HG03575 (cell line): ENCODE results near the gene CTCF.
"Not testable (repeated sequence)": the region's sequence is repeated elsewhere in the genome, so short reads cannot be mapped to it uniquely, and the experiment has no call there.

Experiments
- ATAC-seq: cut with Tn5 transposase; IDR thresholded peaks from one replicate; pipeline ENCODE4 v1.9.1; 2021; ENCODE audit not compliant: unreplicated experiment, insufficient number of reproducible peaks, low FRiP score; ENCODE audit errors: extremely low read depth

The CTCF gene

GRCh38 chr16:67562526-67562917 lies at the start of gene CTCF:
Gene CTCF (plus strand): TSS chr16:67562526. CDS start chr16:67610833, 48,307 bp downstream.
- no peak for ATAC-seq

GRCh38 chr16:67513892-67514291 lies 48.4 kb upstream of the CTCF start:
- ATAC-seq = not testable (repeated sequence)

- no peak for ATAC-seq
Observed at GRCh38 chr16:67514382-67514828, 47.9 kb upstream of the CTCF start.

- ATAC-seq = no peak
Observed at GRCh38 chr16:67516296-67517154, 45.8 kb upstream of the CTCF start.

GRCh38 chr16:67517155-67517445 lies 45.2 kb upstream of the CTCF start:
- ATAC-seq = no peak

- no peak for ATAC-seq
Observed at GRCh38 chr16:67517661-67518423, 44.5 kb upstream of the CTCF start.

GRCh38 chr16:67518676-67519075 lies 43.6 kb upstream of the CTCF start:
- no peak for ATAC-seq

- no peak for ATAC-seq
Observed at GRCh38 chr16:67519242-67519641, 43.1 kb upstream of the CTCF start.

- ATAC-seq = peak; percentile 45
Observed at GRCh38 chr16:67521095-67521804, 41.1 kb upstream of the CTCF start.

- ATAC-seq = no peak
Observed at GRCh38 chr16:67525176-67525860, 37.0 kb upstream of the CTCF start.

GRCh38 chr16:67526149-67526791 lies 36.1 kb upstream of the CTCF start:
- ATAC-seq = no peak

- ATAC-seq = no peak
Observed at GRCh38 chr16:67528222-67528869, 34.0 kb upstream of the CTCF start, which contains the start of gene RIPOR1. Gene RIPOR1 (plus strand): TSS chr16:67528829. CDS start chr16:67538447, 9,618 bp downstream.

GRCh38 chr16:67528870-67529581 lies 33.3 kb upstream of the CTCF start:
- no peak for ATAC-seq

- no peak for ATAC-seq
Observed at GRCh38 chr16:67529582-67530012, 32.7 kb upstream of the CTCF start.

GRCh38 chr16:67530013-67530939 lies 32.0 kb upstream of the CTCF start:
- ATAC-seq = no peak

GRCh38 chr16:67531247-67531646 lies 31.1 kb upstream of the CTCF start:
- ATAC-seq = no peak
